ENCODE data around the gene SLC6A17. TPM values are rescaled to one million over a fixed set of nuclear protein-coding genes. Genes with fewer than 3 reads are reported as not detected.
A peak's percentile ranks its signal among the peaks of the same experiment; 100 is the strongest.

Gene SLC6A17
- total RNA-seq, 1 experiment from 2014 or later: not detected

DNA sequence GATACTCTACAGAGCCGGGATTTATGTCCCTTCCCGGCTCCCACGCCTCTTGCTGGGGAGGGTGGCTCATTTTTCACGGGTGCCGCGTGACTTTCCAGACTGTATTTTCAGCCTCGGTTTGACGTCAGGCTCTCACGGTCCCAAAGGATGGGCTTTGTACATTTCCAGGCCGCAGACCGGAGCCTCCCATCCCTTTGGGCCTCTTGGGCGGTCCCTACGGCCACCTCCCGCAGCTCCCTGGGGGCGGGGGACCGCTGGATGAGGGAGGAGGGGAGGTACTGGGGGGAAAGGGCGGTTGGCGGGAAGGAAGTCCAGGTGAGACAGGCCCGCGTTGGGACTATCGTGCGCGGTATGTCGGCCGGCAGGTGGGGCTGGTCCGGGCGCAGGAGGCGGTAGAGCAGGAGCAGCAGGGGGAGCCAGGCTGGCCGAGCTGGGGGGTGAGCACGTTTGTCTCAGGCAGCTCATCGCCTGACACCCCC is 20.1 kb upstream of the SLC6A17 start:
- H2AFZ ChIP-seq (ENCODE audit: low read length): no peak overlapping the region
- no peaks in the 10 kb centered on the region for H3K79me2 ChIP-seq (ENCODE audit: low read length)
- no peak overlapping the region for H3K4me2 ChIP-seq (ENCODE audit: low read depth, low read length, poor library complexity, severe bottlenecking)
- H3K4me3 ChIP-seq (ENCODE audit: low read length): no peak overlapping the region
- DNase-seq: no peak
- H3K36me3 ChIP-seq (ENCODE audit: insufficient read depth, low read length): no peaks in the 10 kb centered on the region
- H3K9me2 ChIP-seq (replicated peaks; ENCODE audit: insufficient read depth, low read length): no peaks in the 10 kb centered on the region
- H3K9ac ChIP-seq (ENCODE audit: low read length): no peak overlapping the region
- H3K9me3 ChIP-seq (ENCODE audit: low read length): no peaks in the 10 kb centered on the region
- H3K27ac ChIP-seq (ENCODE audit: low read length): no peak overlapping the region
- H3K4me1 ChIP-seq (ENCODE audit: low read length): no peaks in the 10 kb centered on the region
- no peaks in the 10 kb centered on the region for H4K20me1 ChIP-seq (ENCODE audit: insufficient read depth, low read depth, low read length)
- no peaks in the 10 kb centered on the region for H3K27me3 ChIP-seq (ENCODE audit: low read length)

GRCh38 chr1:110130989-110131388 is 19.3 kb upstream of the SLC6A17 start:
- Histone ChIP-seq H2AFZ (ENCODE audit: low read length) (no peak overlapping the region), H3K4me1 (ENCODE audit: low read length) (0 out of 2 replicates have a peak, but pooled peaks cover under 1% of the 10 kb centered on the region), H3K79me2 (ENCODE audit: low read length) (no peaks in the 10 kb centered on the region), H3K27ac (ENCODE audit: low read length) (no peak overlapping the region), H3K36me3 (ENCODE audit: insufficient read depth, low read length) (no peaks in the 10 kb centered on the region), H3K9me3 (ENCODE audit: low read length) (no peaks in the 10 kb centered on the region), H4K20me1 (ENCODE audit: insufficient read depth, low read depth, low read length) (no peaks in the 10 kb centered on the region), H3K9ac (ENCODE audit: low read length) (no peak overlapping the region), H3K4me3 (ENCODE audit: low read length) (no peak overlapping the region), H3K4me2 (ENCODE audit: low read depth, low read length, poor library complexity, severe bottlenecking) (no peak overlapping the region), H3K9me2 (replicated peaks; ENCODE audit: insufficient read depth, low read length) (no peaks in the 10 kb centered on the region), H3K27me3 (ENCODE audit: low read length) (no peaks in the 10 kb centered on the region)
- no peak for DNase-seq

- Histone ChIP-seq H3K4me2 (ENCODE audit: low read depth, low read length, poor library complexity, severe bottlenecking) (no peak overlapping the region), H3K27ac (ENCODE audit: low read length) (no peak overlapping the region), H4K20me1 (ENCODE audit: insufficient read depth, low read depth, low read length) (no peaks in the 10 kb centered on the region), H3K9me2 (replicated peaks; ENCODE audit: insufficient read depth, low read length) (no peaks in the 10 kb centered on the region), H3K4me3 (ENCODE audit: low read length) (no peak overlapping the region), H3K79me2 (ENCODE audit: low read length) (no peaks in the 10 kb centered on the region), H3K9ac (ENCODE audit: low read length) (no peak overlapping the region), H3K4me1 (ENCODE audit: low read length) (peaks cover 16% of the 10 kb centered on the region), H2AFZ (ENCODE audit: low read length) (no peak overlapping the region), H3K36me3 (ENCODE audit: insufficient read depth, low read length) (no peaks in the 10 kb centered on the region), H3K27me3 (ENCODE audit: low read length) (no peaks in the 10 kb centered on the region), H3K9me3 (ENCODE audit: low read length) (no peaks in the 10 kb centered on the region)
- no peak for DNase-seq
These were observed 17.6 kb upstream of the SLC6A17 start for GRCh38 chr1:110132682-110133081.

DNA sequence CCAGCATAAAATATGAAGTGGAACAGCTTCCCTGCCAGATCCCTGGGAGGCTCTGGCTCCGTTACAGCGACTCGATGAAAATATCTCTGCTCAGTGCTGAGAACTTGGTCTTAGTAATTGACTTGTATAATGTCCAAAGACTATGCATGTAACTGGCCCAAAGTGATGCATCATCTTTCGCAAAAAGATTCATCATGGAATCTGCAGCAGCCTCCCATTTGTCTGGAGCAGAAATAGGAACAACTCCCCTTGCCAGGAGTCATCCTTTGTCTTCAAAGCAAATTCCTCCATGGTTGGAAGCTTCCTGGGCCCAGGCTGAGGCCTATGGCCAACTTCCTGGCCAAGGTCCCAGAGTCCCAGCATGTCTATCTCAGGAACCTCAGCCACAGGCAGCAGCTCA is 16.9 kb upstream of the SLC6A17 start:
- Histone ChIP-seq H3K4me2 (ENCODE audit: low read depth, low read length, poor library complexity, severe bottlenecking) (no peak overlapping the region), H3K27me3 (ENCODE audit: low read length) (no peaks in the 10 kb centered on the region)

GRCh38 chr1:110134050-110134595 is 16.2 kb upstream of the SLC6A17 start:
- DNase-seq: no peak
- H3K4me2 ChIP-seq (ENCODE audit: low read depth, low read length, poor library complexity, severe bottlenecking): no peak overlapping the region
- no peak overlapping the region for H2AFZ ChIP-seq (ENCODE audit: low read length)
- H3K9ac ChIP-seq (ENCODE audit: low read length): no peak overlapping the region
- H3K4me1 ChIP-seq (ENCODE audit: low read length): peaks cover 16% of the 10 kb centered on the region
- no peaks in the 10 kb centered on the region for H4K20me1 ChIP-seq (ENCODE audit: insufficient read depth, low read depth, low read length)
- H3K9me2 ChIP-seq (replicated peaks; ENCODE audit: insufficient read depth, low read length): no peaks in the 10 kb centered on the region
- no peak overlapping the region for H3K27ac ChIP-seq (ENCODE audit: low read length)
- no peak overlapping the region for H3K4me3 ChIP-seq (ENCODE audit: low read length)
- H3K9me3 ChIP-seq (ENCODE audit: low read length): no peaks in the 10 kb centered on the region
- H3K36me3 ChIP-seq (ENCODE audit: insufficient read depth, low read length): no peaks in the 10 kb centered on the region
- H3K79me2 ChIP-seq (ENCODE audit: low read length): no peaks in the 10 kb centered on the region
- H3K27me3 ChIP-seq (ENCODE audit: low read length): no peaks in the 10 kb centered on the region

More for the DNA sequence above, 16.9 kb upstream of the SLC6A17 start:
- Histone ChIP-seq H3K4me3 (ENCODE audit: low read length) (no peak overlapping the region), H3K9me2 (replicated peaks; ENCODE audit: insufficient read depth, low read length) (no peaks in the 10 kb centered on the region), H3K27ac (ENCODE audit: low read length) (no peak overlapping the region), H3K9me3 (ENCODE audit: low read length) (no peaks in the 10 kb centered on the region), H2AFZ (ENCODE audit: low read length) (no peak overlapping the region), H3K36me3 (ENCODE audit: insufficient read depth, low read length) (no peaks in the 10 kb centered on the region), H4K20me1 (ENCODE audit: insufficient read depth, low read depth, low read length) (no peaks in the 10 kb centered on the region), H3K9ac (ENCODE audit: low read length) (no peak overlapping the region), H3K4me1 (ENCODE audit: low read length) (peaks cover 16% of the 10 kb centered on the region), H3K79me2 (ENCODE audit: low read length) (no peaks in the 10 kb centered on the region)
- no peak for DNase-seq

DNA sequence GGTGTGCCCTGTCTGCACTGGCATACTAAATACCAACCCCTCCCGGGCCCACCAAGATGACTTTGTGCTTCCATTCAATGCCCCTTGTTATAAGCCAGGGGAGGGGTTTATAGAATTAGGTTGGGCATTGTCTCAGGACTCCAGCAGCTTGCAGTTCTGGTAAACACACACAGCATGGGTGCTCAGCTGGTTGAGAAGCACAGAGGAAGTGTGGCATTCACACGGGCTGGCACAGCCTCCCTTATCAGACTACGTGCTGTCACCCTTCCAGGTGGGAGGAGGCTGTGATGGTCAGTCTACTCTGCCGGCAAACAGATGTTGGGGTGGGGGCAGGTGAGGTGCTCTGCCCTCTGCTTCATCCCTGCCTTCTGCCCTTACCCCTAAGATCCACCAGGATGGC is 15.0 kb upstream of the SLC6A17 start:
- no peak overlapping the region for H3K4me2 ChIP-seq (ENCODE audit: low read depth, low read length, poor library complexity, severe bottlenecking)
- no peaks in the 10 kb centered on the region for H4K20me1 ChIP-seq (ENCODE audit: insufficient read depth, low read depth, low read length)
- no peak overlapping the region for H2AFZ ChIP-seq (ENCODE audit: low read length)
- H3K9me3 ChIP-seq (ENCODE audit: low read length): no peaks in the 10 kb centered on the region
- H3K27me3 ChIP-seq (ENCODE audit: low read length): no peaks in the 10 kb centered on the region
- no peaks in the 10 kb centered on the region for H3K36me3 ChIP-seq (ENCODE audit: insufficient read depth, low read length)
- H3K27ac ChIP-seq (ENCODE audit: low read length): no peak overlapping the region
- H3K4me3 ChIP-seq (ENCODE audit: low read length): no peak overlapping the region
- peaks cover 16% of the 10 kb centered on the region for H3K4me1 ChIP-seq (ENCODE audit: low read length)
- H3K9ac ChIP-seq (ENCODE audit: low read length): no peak overlapping the region
- no peak for DNase-seq
- no peaks in the 10 kb centered on the region for H3K79me2 ChIP-seq (ENCODE audit: low read length)
- no peaks in the 10 kb centered on the region for H3K9me2 ChIP-seq (replicated peaks; ENCODE audit: insufficient read depth, low read length)

DNA sequence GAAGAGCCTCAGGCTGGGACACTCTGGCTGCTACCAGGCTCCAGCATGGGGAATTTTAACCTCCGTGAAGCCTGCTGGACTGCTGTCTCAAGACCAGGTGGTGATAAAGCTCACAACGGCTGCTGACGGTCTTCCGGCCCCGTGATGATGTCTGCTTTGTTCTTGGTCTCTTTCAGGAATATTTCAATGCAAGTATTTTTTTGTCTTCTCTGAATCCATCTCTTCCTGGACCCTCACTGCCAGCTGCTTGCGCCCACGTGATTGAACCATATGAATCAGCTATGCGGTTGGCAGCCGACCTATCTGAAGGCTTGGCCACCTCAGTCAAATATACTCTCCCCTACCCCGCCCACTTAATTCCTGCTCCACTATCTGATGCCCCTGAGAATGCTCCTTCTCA is 14.6 kb upstream of the SLC6A17 start:
- Histone ChIP-seq H3K4me1 (ENCODE audit: low read length) (peaks cover 16% of the 10 kb centered on the region), H3K4me2 (ENCODE audit: low read depth, low read length, poor library complexity, severe bottlenecking) (no peak overlapping the region), H4K20me1 (ENCODE audit: insufficient read depth, low read depth, low read length) (no peaks in the 10 kb centered on the region), H3K9ac (ENCODE audit: low read length) (no peak overlapping the region), H3K4me3 (ENCODE audit: low read length) (no peak overlapping the region), H3K9me3 (ENCODE audit: low read length) (no peaks in the 10 kb centered on the region), H3K27ac (ENCODE audit: low read length) (no peak overlapping the region), H3K36me3 (ENCODE audit: insufficient read depth, low read length) (no peaks in the 10 kb centered on the region), H3K79me2 (ENCODE audit: low read length) (no peaks in the 10 kb centered on the region), H2AFZ (ENCODE audit: low read length) (no peak overlapping the region), H3K27me3 (ENCODE audit: low read length) (no peaks in the 10 kb centered on the region), H3K9me2 (replicated peaks; ENCODE audit: insufficient read depth, low read length) (no peaks in the 10 kb centered on the region)
- DNase-seq: no peak

- no peaks in the 10 kb centered on the region for H3K79me2 ChIP-seq (ENCODE audit: low read length)
- H3K9ac ChIP-seq (ENCODE audit: low read length): no peak overlapping the region
- no peaks in the 10 kb centered on the region for H3K27me3 ChIP-seq (ENCODE audit: low read length)
- peaks cover 16% of the 10 kb centered on the region for H3K4me1 ChIP-seq (ENCODE audit: low read length)
- H3K4me3 ChIP-seq (ENCODE audit: low read length): no peak overlapping the region
- no peaks in the 10 kb centered on the region for H3K36me3 ChIP-seq (ENCODE audit: insufficient read depth, low read length)
- no peak overlapping the region for H3K27ac ChIP-seq (ENCODE audit: low read length)
- DNase-seq: peak; percentile 52
- no peak overlapping the region for H2AFZ ChIP-seq (ENCODE audit: low read length)
- H4K20me1 ChIP-seq (ENCODE audit: insufficient read depth, low read depth, low read length): no peaks in the 10 kb centered on the region
- peak overlapping the region; percentile 18 for H3K4me2 ChIP-seq (ENCODE audit: low read depth, low read length, poor library complexity, severe bottlenecking)
- no peaks in the 10 kb centered on the region for H3K9me2 ChIP-seq (replicated peaks; ENCODE audit: insufficient read depth, low read length)
- H3K9me3 ChIP-seq (ENCODE audit: low read length): no peaks in the 10 kb centered on the region
These were observed 13.4 kb upstream of the SLC6A17 start for GRCh38 chr1:110136911-110137310.

Data from Karpas-422 (cell line).